SKM-1 treated with dmso at 0.1 percent for 144 hours (cell line): ENCODE data around the gene ITPRID2.
"Not testable (repeated sequence)": the region's sequence is repeated elsewhere in the genome, so short reads cannot be mapped to it uniquely, and the experiment has no call there.

Source experiments
- DNase-seq: peaks from one replicate; lab custom pipeline; 2025; ENCODE audit not compliant: unreplicated experiment; lab: John Stamatoyannopoulos, UW

ITPRID2 gene

DNA sequence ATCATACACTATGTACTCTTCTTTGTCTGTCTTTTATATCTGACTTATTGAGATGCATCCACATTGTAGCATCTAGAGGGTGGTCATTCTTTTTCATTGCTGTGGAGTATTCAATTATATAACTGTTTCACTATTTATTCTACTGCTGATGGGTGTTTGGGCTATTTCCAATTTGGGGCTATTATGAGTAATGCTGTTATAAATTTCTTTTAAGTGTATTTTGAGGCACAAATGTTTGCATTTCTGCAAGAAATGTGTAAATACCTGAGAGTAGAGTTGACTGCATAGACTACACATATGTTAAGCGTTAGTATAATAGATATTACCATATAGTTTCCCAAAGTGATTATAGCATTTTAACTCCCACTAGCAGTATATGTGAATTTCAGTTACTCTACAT is 67.2 kb downstream of the ITPRID2 start:
- no peak for DNase-seq

DNA sequence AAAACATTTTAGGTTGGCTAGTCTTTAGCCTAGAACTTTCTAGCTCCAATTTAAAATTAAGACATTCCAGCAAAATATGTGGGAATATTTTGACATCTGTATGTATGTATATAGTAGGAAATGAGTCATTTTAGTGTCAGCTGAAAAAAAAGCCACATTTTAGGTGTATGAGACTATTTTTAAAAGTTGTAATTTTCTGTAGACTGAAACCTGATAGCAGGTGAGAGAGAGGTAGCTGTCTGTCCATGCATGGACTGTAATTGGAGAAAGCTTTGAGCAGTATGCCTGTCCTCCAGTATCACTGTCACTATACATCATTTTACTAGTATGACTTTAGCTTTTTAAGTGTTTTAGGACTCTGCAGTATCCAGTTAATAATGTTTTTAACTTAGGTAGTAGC is 68.0 kb downstream of the ITPRID2 start:
- DNase-seq, result no peak

GRCh38 chr2:181961167-181961566 is 69.6 kb downstream of the ITPRID2 start:
- not testable (repeated sequence) for DNase-seq

DNA sequence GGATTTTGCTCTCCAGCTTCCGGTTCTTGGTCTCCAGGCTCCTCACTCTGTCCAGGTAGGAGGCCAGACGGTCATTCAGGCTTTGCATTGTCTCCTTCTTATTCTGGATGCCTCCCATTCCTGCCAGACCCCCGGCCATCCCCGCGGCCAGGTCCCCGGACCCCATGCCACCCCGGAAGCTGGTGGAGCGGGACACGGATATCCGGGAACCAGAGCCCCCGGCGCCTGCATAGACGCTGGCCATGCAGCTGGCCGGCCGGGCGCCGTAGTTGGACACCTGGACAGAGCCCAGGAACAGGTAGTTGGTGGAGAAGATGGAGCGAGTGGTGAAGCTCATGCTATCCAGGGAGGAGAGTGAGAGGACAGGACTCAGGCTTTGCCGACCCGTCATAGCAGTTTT is 70.6 kb downstream of the ITPRID2 start:
- no peak for DNase-seq

- no peak for DNase-seq
These were observed 78.7 kb downstream of the ITPRID2 start for GRCh38 chr2:181970160-181970794.

GRCh38 chr2:181971032-181971431 is 79.5 kb downstream of the ITPRID2 start:
- DNase-seq, result no peak

GRCh38 chr2:181972431-181973170 is 81.1 kb downstream of the ITPRID2 start:
- no peak for DNase-seq

- no peak for DNase-seq
These were observed 81.7 kb downstream of the ITPRID2 start for GRCh38 chr2:181973171-181973783.

DNA sequence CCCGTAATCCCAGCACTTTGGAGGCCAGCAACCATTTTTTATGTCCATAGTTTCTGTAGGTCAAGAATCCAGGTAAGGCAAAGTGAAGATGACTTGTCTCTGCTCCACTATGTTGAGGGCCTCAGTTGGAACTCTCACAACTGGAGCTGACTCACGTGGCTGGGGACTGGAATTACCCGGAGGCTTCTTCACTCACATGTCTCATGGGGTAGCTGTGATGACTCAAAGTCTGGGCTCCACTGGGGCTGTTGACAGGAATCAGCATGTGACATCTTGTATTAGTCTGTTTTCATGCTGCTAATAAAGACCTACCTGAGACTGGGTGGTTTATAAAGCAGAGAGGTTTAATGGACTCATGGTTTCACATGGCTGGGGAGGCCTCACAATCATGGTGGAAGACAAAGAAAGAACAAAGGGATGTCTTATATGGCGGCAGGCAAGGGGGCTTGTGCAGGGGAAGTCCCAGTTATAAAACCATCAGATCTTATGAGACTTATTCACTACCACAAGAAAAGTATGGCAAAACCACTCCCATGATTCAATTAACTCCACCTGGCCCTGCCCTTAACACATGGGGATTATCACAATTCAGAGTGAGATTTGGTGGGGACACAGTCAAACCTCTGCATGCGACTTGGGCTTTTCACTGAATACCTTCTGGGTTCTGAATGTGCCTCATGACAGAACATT is 86.3 kb downstream of the ITPRID2 start:
- DNase-seq, result no peak

DNA sequence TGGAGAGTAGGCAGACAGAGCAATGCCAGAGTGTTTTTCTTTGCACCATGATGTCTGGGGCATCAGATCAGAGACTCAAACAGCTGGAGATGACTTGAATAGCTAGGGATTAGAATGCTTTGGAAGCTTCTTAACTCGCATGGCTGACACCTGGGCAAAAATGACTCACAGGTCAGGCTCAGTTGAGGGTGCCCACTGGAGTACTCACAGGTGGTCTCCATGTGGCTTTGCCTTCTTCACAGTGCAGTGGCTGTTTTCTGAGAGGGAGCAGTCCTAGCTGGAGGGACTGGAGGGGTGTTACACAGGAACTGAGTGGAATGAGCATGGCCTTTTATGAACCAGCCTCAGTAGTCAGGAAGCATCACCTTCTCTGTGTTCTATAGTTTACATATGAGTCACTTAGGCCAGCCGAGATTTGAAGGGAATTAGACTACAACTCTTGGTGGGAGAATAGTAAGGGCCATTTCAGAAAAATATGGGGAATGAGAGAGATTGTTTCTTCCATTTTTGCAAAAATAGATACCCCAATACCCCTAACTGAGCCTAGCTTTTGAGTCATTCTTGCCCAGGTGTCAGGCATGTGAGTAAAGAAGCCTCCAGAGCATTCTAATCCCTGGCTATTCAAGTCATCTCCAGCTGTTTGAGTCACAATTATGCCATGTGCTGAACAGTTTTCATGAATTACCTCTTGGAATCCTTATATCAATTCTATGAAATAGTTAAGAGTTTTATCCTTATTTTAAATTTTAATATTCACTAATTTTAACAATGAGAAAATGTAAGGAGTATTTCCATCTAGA is 87.0 kb downstream of the ITPRID2 start:
- DNase-seq, result no peak
